ENCODE data around the gene RCBTB1. TPM values are rescaled to one million over a fixed set of nuclear protein-coding genes. Genes with fewer than 3 reads are reported as not detected.
A peak's percentile ranks its signal among the peaks of the same experiment; 100 is the strongest.
"Not testable (repeated sequence)": the region's sequence is repeated elsewhere in the genome, so short reads cannot be mapped to it uniquely, and the experiment has no call there.

Gene RCBTB1
- total and polyA plus RNA-seq, 2 experiments from 2014 or later, result 15.2 to 17.2 TPM

- H3K9me3 ChIP-seq (ENCODE audit: low read depth), result no peaks in the 10 kb centered on the region
- H3K4me1 ChIP-seq (ENCODE audit: low read depth), result no peaks in the 10 kb centered on the region
These were observed 87.2 kb downstream of the RCBTB1 start for GRCh38 chr13:49498206-49498605.

GRCh38 chr13:49497272-49497671, 88.1 kb downstream of the RCBTB1 start:
- Histone ChIP-seq H3K9me3 (ENCODE audit: low read depth) (no peaks in the 10 kb centered on the region), H3K36me3 (no peaks in the 10 kb centered on the region), H3K27ac (no peak overlapping the region), H3K27me3 (no peaks in the 10 kb centered on the region), H3K4me3 (no peak overlapping the region), H3K4me1 (ENCODE audit: low read depth) (no peaks in the 10 kb centered on the region)
- DNase-seq (ENCODE audit: low read depth in 1 of 2, low spot score in 1 of 2), result no peak
- TF ChIP-seq CTCF (IDR thresholded peaks at IDR 0.05; ENCODE audit: low read depth, low read length), result no peak

More at GRCh38 chr13:49498206-49498605, 87.2 kb downstream of the RCBTB1 start:
- no peaks in the 10 kb centered on the region for H3K36me3 ChIP-seq
- H3K27ac ChIP-seq, result no peak overlapping the region
- TF ChIP-seq CTCF (IDR thresholded peaks at IDR 0.05; ENCODE audit: low read depth, low read length), result no peak
- no peak for DNase-seq (ENCODE audit: low read depth in 1 of 2, low spot score in 1 of 2)
- H3K4me3 ChIP-seq, result no peak overlapping the region
- no peaks in the 10 kb centered on the region for H3K27me3 ChIP-seq

- not testable (repeated sequence) for H3K4me1 ChIP-seq (ENCODE audit: low read depth); H3K27ac ChIP-seq; DNase-seq (ENCODE audit: low read depth in 1 of 2, low spot score in 1 of 2); H3K9me3 ChIP-seq (ENCODE audit: low read depth); H3K4me3 ChIP-seq; H3K36me3 ChIP-seq; H3K27me3 ChIP-seq
These were observed 88.5 kb downstream of the RCBTB1 start for GRCh38 chr13:49496837-49497236.

GRCh38 chr13:49495783-49496762, 89.3 kb downstream of the RCBTB1 start, which contains the start of gene PHF11:
Gene PHF11, plus strand, starts transcription at chr13:49495953. Its CDS starts 49 bp downstream, at chr13:49496002.
- Histone ChIP-seq H3K36me3 (no peaks in the 10 kb centered on the region), H3K9me3 (ENCODE audit: low read depth) (no peaks in the 10 kb centered on the region), H3K27ac (peak within 1 kb of the TSS; percentile 31), H3K4me3 (peak within 1 kb of the TSS; percentile 23), H3K4me1 (ENCODE audit: low read depth) (no peaks in the 10 kb centered on the region), H3K27me3 (no peaks in the 10 kb centered on the region)
- peak; percentile 64 to 75 for DNase-seq (ENCODE audit: low read depth in 1 of 2, low spot score in 1 of 2)
- TF ChIP-seq CTCF (IDR thresholded peaks at IDR 0.05; ENCODE audit: low read depth, low read length), result no peak

GRCh38 chr13:49494645-49495044, 90.7 kb downstream of the RCBTB1 start:
- no peak for DNase-seq (ENCODE audit: low read depth in 1 of 2, low spot score in 1 of 2)
- Histone ChIP-seq H3K27me3 (no peaks in the 10 kb centered on the region), H3K9me3 (ENCODE audit: low read depth) (no peaks in the 10 kb centered on the region), H3K4me1 (ENCODE audit: low read depth) (no peaks in the 10 kb centered on the region), H3K27ac (no peak overlapping the region), H3K4me3 (no peak overlapping the region), H3K36me3 (no peaks in the 10 kb centered on the region)
- TF ChIP-seq CTCF (IDR thresholded peaks at IDR 0.05; ENCODE audit: low read depth, low read length), result no peak

GRCh38 chr13:49488563-49488962, 96.8 kb downstream of the RCBTB1 start:
- DNase-seq (ENCODE audit: low read depth in 1 of 2, low spot score in 1 of 2), result no peak
- no peak for TF ChIP-seq CTCF (IDR thresholded peaks at IDR 0.05; ENCODE audit: low read depth, low read length)
- Histone ChIP-seq H3K36me3 (peaks cover 4% of the 10 kb centered on the region), H3K4me1 (ENCODE audit: low read depth) (no peaks in the 10 kb centered on the region), H3K9me3 (ENCODE audit: low read depth) (no peaks in the 10 kb centered on the region), H3K4me3 (no peak overlapping the region), H3K27me3 (no peaks in the 10 kb centered on the region), H3K27ac (no peak overlapping the region)

Data from cardiac muscle cell (in vitro differentiated cells and primary cell).